ENCODE results near the gene TUBB8.

- TF ChIP-seq RAD21 (IDR thresholded peaks at IDR 0.05; ENCODE audit: low read length) (no peak), CTCF (conservative IDR thresholded peaks at IDR 0.05; ENCODE audit: low read depth, low read length) (no peak), SMC3 (IDR thresholded peaks at IDR 0.05; ENCODE audit: low read depth, low read length) (no peak), MAZ (IDR thresholded peaks at IDR 0.05; ENCODE audit: borderline replicate concordance, low read depth, low read length) (no peak), POLR2A (IDR thresholded peaks at IDR 0.05; ENCODE audit: low read depth, low read length) (no peak), USF2 (IDR thresholded peaks at IDR 0.05; ENCODE audit: low read depth, low read length) (no peak), CEBPB (IDR thresholded peaks at IDR 0.05; ENCODE audit: low read depth, low read length) (no peak), MXI1 (IDR thresholded peaks at IDR 0.05; ENCODE audit: borderline replicate concordance, low read depth, low read length) (no peak), RFX5 (IDR thresholded peaks at IDR 0.05; ENCODE audit: low read depth, low read length) (no peak), ELK1 (IDR thresholded peaks at IDR 0.05; ENCODE audit: borderline replicate concordance, low read depth, low read length) (no peak), FOS (IDR thresholded peaks at IDR 0.05; ENCODE audit: low read depth, low read length) (no peak), RCOR1 (IDR thresholded peaks at IDR 0.05; ENCODE audit: insufficient replicate concordance, low read length) (no peak), CHD1 (IDR thresholded peaks at IDR 0.05; ENCODE audit: low read depth, low read length) (no peak), BHLHE40 (IDR thresholded peaks at IDR 0.05; ENCODE audit: low read depth, low read length) (no peak)
Observed at GRCh38 chr10:92846-93245, 43.8 kb upstream of the TUBB8 start.
